Loucy (cell line): Measurements from ENCODE around the gene VPS8.

ENCODE experiments used
- H2AFZ ChIP-seq: fragments of 200-600 bp; sonication (generic); 2 replicates; pipeline ENCODE4 v1.6.0; 2016; ENCODE audit warnings: antibody characterized with exemption, mild to moderate bottlenecking, low read length, moderate library complexity
- H3F3A ChIP-seq: fragments of 200-600 bp; 2 replicates; pipeline ENCODE4 v1.6.0; 2016; ENCODE audit warnings: antibody characterized with exemption, low read depth, mild to moderate bottlenecking
- H3K27me3 ChIP-seq: fragments of 200-600 bp; sonication (generic); 2 replicates; pipeline ENCODE4 v1.6.1; 2014; ENCODE audit warnings: low read length, mild to moderate bottlenecking; ENCODE audit not compliant: insufficient read depth, poor library complexity, severe bottlenecking
- H3K36me3 ChIP-seq: fragments of 200-600 bp; sonication (generic); 2 replicates; pipeline ENCODE4 v1.6.1; 2016; ENCODE audit warnings: low read length; ENCODE audit not compliant: insufficient read depth
- H3K4me1 ChIP-seq: fragments of 200-600 bp; sonication (generic); 2 replicates; pipeline ENCODE4 v1.5.1; 2014; ENCODE audit warnings: low read length, mild to moderate bottlenecking; ENCODE audit not compliant: insufficient read depth, poor library complexity, severe bottlenecking
- H3K4me2 ChIP-seq: fragments of 200-600 bp; sonication (generic); 2 replicates; pipeline ENCODE4 v1.6.0; 2014; ENCODE audit warnings: antibody characterized with exemption, low read length, low read depth, mild to moderate bottlenecking; ENCODE audit not compliant: poor library complexity, severe bottlenecking
- H3K4me3 ChIP-seq: fragments of 200-600 bp; sonication (generic); 2 replicates; pipeline ENCODE4 v1.5.1; 2014; ENCODE audit warnings: low read length, mild to moderate bottlenecking, mixed read lengths; ENCODE audit not compliant: poor library complexity, severe bottlenecking
- H3K79me2 ChIP-seq: fragments of 200-600 bp; sonication (generic); 2 replicates; pipeline ENCODE4 v1.6.1; 2014; ENCODE audit warnings: low read length; ENCODE audit not compliant: insufficient read depth
- H3K9ac ChIP-seq: fragments of 200-600 bp; sonication (generic); 2 replicates; pipeline ENCODE4 v1.6.0; 2014; ENCODE audit warnings: mild to moderate bottlenecking, low read depth, low read length, moderate library complexity; ENCODE audit not compliant: poor library complexity, severe bottlenecking
- H3K9me2 ChIP-seq: fragments of 200-600 bp; sonication (generic); replicated peaks from 2 replicates; pipeline ENCODE4 v1.6.1; 2016; ENCODE audit warnings: low read depth, low read length, mixed read lengths
- H3K9me3 ChIP-seq: fragments of 200-600 bp; sonication (generic); 2 replicates; pipeline ENCODE4 v1.6.1; 2014; ENCODE audit warnings: mild to moderate bottlenecking, antibody characterized with exemption, low read length, low read depth; ENCODE audit not compliant: insufficient read depth
- H4K20me1 ChIP-seq: fragments of 200-600 bp; sonication (generic); 2 replicates; pipeline ENCODE4 v1.6.0; 2014; ENCODE audit warnings: antibody characterized with exemption, low read length, mild to moderate bottlenecking; ENCODE audit not compliant: insufficient read depth, poor library complexity, severe bottlenecking
- EZH2phosphoT487 ChIP-seq: fragments of 200-600 bp; IDR thresholded peaks from 2 replicates; pipeline ENCODE4 v1.6.1; 2018; ENCODE audit warnings: antibody characterized with exemption, mild to moderate bottlenecking, moderate library complexity, borderline replicate concordance
- TF ChIP-seq, protein P1 (sequence below): fragments of 200-600 bp; sonication (generic); conservative IDR thresholded peaks from 2 replicates; pipeline ENCODE4 v1.5.1; 2014; ENCODE audit warnings: mild to moderate bottlenecking, antibody characterized with exemption, low read length

The VPS8 gene

DNA sequence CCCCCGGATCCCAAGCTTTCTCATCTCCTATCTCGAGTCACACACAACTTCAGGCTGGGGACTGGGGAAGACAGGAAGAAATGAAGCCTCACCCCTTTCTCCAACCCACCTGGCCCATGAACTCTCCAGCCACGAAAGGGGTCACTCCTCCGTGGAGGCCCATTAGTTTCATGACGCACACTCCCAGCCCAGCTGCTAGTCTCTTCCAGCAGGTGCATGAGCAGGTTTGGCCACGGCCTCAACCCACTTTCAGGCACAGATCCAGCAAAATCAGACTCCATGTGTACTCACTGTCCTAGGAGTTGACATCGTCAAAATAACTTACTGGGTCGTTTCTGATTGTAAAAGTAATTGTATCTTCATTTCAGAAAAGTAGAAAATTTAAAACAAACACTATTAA lies 264.3 kb downstream of the VPS8 start:
- Histone ChIP-seq H3K79me2 (no peaks in the 10 kb centered on the region), H3K9me3 (no peaks in the 10 kb centered on the region), H3K4me1 (peaks cover under 1% of the 10 kb centered on the region), H4K20me1 (no peaks in the 10 kb centered on the region), H2AFZ (no peak overlapping the region), H3K27me3 (no peaks in the 10 kb centered on the region), H3K36me3 (no peaks in the 10 kb centered on the region), H3F3A (no peaks in the 10 kb centered on the region), H3K9me2 (no peaks in the 10 kb centered on the region), H3K9ac (no peak overlapping the region), H3K4me2 (no peak overlapping the region), H3K4me3 (no peak overlapping the region)
- TF ChIP-seq, protein P1, sequence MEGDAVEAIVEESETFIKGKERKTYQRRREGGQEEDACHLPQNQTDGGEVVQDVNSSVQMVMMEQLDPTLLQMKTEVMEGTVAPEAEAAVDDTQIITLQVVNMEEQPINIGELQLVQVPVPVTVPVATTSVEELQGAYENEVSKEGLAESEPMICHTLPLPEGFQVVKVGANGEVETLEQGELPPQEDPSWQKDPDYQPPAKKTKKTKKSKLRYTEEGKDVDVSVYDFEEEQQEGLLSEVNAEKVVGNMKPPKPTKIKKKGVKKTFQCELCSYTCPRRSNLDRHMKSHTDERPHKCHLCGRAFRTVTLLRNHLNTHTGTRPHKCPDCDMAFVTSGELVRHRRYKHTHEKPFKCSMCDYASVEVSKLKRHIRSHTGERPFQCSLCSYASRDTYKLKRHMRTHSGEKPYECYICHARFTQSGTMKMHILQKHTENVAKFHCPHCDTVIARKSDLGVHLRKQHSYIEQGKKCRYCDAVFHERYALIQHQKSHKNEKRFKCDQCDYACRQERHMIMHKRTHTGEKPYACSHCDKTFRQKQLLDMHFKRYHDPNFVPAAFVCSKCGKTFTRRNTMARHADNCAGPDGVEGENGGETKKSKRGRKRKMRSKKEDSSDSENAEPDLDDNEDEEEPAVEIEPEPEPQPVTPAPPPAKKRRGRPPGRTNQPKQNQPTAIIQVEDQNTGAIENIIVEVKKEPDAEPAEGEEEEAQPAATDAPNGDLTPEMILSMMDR: no peak
- TF ChIP-seq EZH2phosphoT487: no peak

DNA sequence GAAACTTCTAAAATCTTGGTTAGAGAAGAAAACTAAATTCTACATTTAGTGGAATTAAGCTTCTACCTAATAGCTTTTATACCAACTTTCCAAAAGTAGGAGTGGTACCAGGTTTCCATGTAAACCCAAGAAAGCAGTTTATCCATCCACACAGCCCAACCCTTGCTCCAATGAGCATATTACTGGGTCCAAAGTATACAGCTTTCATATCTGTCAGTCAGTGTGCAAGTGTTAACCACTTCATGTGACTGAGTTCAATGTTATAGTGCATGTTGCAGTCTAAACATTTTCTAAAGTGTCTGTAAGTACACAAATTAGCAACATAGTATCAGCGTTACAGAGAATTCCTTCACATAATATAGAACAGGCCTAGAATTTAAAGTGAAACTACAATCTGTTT lies 267.7 kb downstream of the VPS8 start:
- no peaks in the 10 kb centered on the region for H3K9me2 ChIP-seq
- H3K9me3 ChIP-seq: no peaks in the 10 kb centered on the region
- H3F3A ChIP-seq: no peaks in the 10 kb centered on the region
- no peaks in the 10 kb centered on the region for H4K20me1 ChIP-seq
- no peak overlapping the region for H3K4me3 ChIP-seq
- no peaks in the 10 kb centered on the region for H3K79me2 ChIP-seq
- TF ChIP-seq, protein P1: no peak
- TF ChIP-seq EZH2phosphoT487: no peak
- H3K27me3 ChIP-seq: no peaks in the 10 kb centered on the region
- no peaks in the 10 kb centered on the region for H3K36me3 ChIP-seq
- H2AFZ ChIP-seq: no peak overlapping the region
- no peak overlapping the region for H3K4me2 ChIP-seq
- no peak overlapping the region for H3K9ac ChIP-seq
- H3K4me1 ChIP-seq: no peaks in the 10 kb centered on the region

DNA sequence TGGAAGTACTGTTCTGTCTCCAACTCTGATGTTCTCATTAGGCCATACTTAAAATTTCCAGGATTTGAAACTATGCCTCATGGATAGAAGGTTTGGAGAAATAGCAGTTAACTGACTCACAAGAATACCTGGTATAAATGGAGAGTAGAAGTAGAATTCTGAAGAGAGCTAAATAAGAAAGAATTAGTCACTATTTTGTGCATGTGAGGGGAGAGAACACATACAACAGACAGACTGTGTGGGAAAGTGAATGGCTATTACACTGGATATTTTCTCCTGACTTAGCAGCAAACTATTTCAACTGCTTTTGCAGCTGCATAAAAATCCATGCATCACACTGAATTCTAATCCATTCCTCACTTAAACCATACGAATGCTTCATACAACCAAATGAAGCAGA lies 269.6 kb downstream of the VPS8 start:
- no peaks in the 10 kb centered on the region for H3F3A ChIP-seq
- H3K9me2 ChIP-seq: no peaks in the 10 kb centered on the region
- TF ChIP-seq EZH2phosphoT487: no peak
- TF ChIP-seq, protein P1: no peak
- H3K9me3 ChIP-seq: no peaks in the 10 kb centered on the region
- no peak overlapping the region for H3K4me2 ChIP-seq
- H4K20me1 ChIP-seq: no peaks in the 10 kb centered on the region
- no peak overlapping the region for H3K9ac ChIP-seq
- H2AFZ ChIP-seq: no peak overlapping the region
- H3K27me3 ChIP-seq: no peaks in the 10 kb centered on the region
- H3K4me3 ChIP-seq: no peak overlapping the region
- no peaks in the 10 kb centered on the region for H3K79me2 ChIP-seq
- H3K36me3 ChIP-seq: no peaks in the 10 kb centered on the region
- H3K4me1 ChIP-seq: no peaks in the 10 kb centered on the region
